Endothelial cell (in vitro differentiated cells): ENCODE results near the gene TBX4. TPM values are rescaled to one million over a fixed set of nuclear protein-coding genes. Genes with fewer than 3 reads are reported as not detected.
A peak's percentile ranks its signal among the peaks of the same experiment; 100 is the strongest.

Experiments
- DNase-seq: peaks from one replicate; pipeline ENCODE4 v3.0.0; 2021; ENCODE audit warnings: low spot score
- H3K27ac Mint-ChIP-seq: one replicate; pipeline ENCODE4 v1.8.0; 2021; ENCODE audit warnings: mixed read lengths, inconsistent platforms; ENCODE audit not compliant: unreplicated experiment
- H3K27me3 Mint-ChIP-seq: one replicate; pipeline ENCODE4 v1.8.0; 2021; ENCODE audit warnings: mild to moderate bottlenecking, moderate library complexity, mixed read lengths, inconsistent platforms; ENCODE audit not compliant: unreplicated experiment
- H3K36me3 Mint-ChIP-seq: one replicate; pipeline ENCODE4 v1.8.0; 2021; ENCODE audit warnings: mild to moderate bottlenecking, low read depth, mixed read lengths, inconsistent platforms; ENCODE audit not compliant: unreplicated experiment
- H3K4me1 Mint-ChIP-seq: one replicate; pipeline ENCODE4 v1.8.0; 2021; ENCODE audit warnings: mild to moderate bottlenecking, mixed read lengths, inconsistent platforms; ENCODE audit not compliant: unreplicated experiment
- H3K4me3 Mint-ChIP-seq: one replicate; pipeline ENCODE4 v1.8.0; 2021; ENCODE audit warnings: mild to moderate bottlenecking, mixed read lengths, inconsistent platforms; ENCODE audit not compliant: unreplicated experiment
- H3K9me3 Mint-ChIP-seq: one replicate; pipeline ENCODE4 v1.8.0; 2021; ENCODE audit warnings: mixed read lengths, inconsistent platforms; ENCODE audit not compliant: unreplicated experiment
- CTCF ChIP-seq: fragments of 200-600 bp; sonication (generic); IDR thresholded peaks from one replicate; pipeline ENCODE4 v1.5.0; 2021; ENCODE audit warnings: antibody characterized with exemption; ENCODE audit not compliant: unreplicated experiment
- long read RNA-seq: library from polyadenylated mRNA; unstranded; transcript quantifications from one replicate; pipeline ENCODE4 v2.0.0, GENCODE V29; 2020; ENCODE audit not compliant: unreplicated experiment
- total RNA-seq: library from RNA; stranded (reverse); fragmentation: NEBNext Ultra II Directional; extraction: Animal tissue kit (Norgen Biotek cat#: 25700); gene quantifications from one replicate; pipeline ENCODE4 v1.2.1, GENCODE V29; 2021; ENCODE audit not compliant: unreplicated experiment

TBX4 gene
- 1.1 TPM for total RNA-seq
- long read RNA-seq = 0 reads

GRCh38 chr17:61452301-61453290, at the start of gene TBX4:
TBX4 (plus strand) TSS chr17:61452422; CDS start chr17:61456491, 4,069 bp downstream.
- H3K4me1 Mint-ChIP-seq = peaks cover 23% of the 10 kb centered on the region
- peaks cover 32% of the 10 kb centered on the region for H3K27me3 Mint-ChIP-seq
- peaks cover 7% of the 10 kb centered on the region for H3K36me3 Mint-ChIP-seq
- peaks cover 3% of the 10 kb centered on the region for H3K9me3 Mint-ChIP-seq
- TF ChIP-seq CTCF = no peak
- peak within 1 kb of the TSS; percentile 47 for H3K4me3 Mint-ChIP-seq
- no peak for DNase-seq
- no peak within 1 kb of the TSS for H3K27ac Mint-ChIP-seq

- TF ChIP-seq CTCF = no peak
- DNase-seq = no peak
- Mint-ChIP-seq H3K27ac (peak overlapping the region; percentile 57), H3K27me3 (peaks cover 48% of the 10 kb centered on the region), H3K4me3 (peak overlapping the region; percentile 77), H3K9me3 (no peaks in the 10 kb centered on the region), H3K36me3 (peaks cover 8% of the 10 kb centered on the region), H3K4me1 (peaks cover 11% of the 10 kb centered on the region)
These were observed 49.0 kb upstream of the TBX4 start for GRCh38 chr17:61402978-61403800.

GRCh38 chr17:61403801-61404662, 48.2 kb upstream of the TBX4 start:
- DNase-seq = no peak
- no peak for TF ChIP-seq CTCF
- peaks cover 46% of the 10 kb centered on the region for H3K27me3 Mint-ChIP-seq
- H3K9me3 Mint-ChIP-seq = no peaks in the 10 kb centered on the region
- peaks cover 5% of the 10 kb centered on the region for H3K4me1 Mint-ChIP-seq
- H3K27ac Mint-ChIP-seq = peak overlapping the region; percentile 57
- no peak overlapping the region for H3K4me3 Mint-ChIP-seq
- peaks cover 3% of the 10 kb centered on the region for H3K36me3 Mint-ChIP-seq

GRCh38 chr17:61404663-61404912, 47.6 kb upstream of the TBX4 start:
- Mint-ChIP-seq H3K36me3 (peaks cover 3% of the 10 kb centered on the region), H3K4me1 (peaks cover 5% of the 10 kb centered on the region), H3K9me3 (no peaks in the 10 kb centered on the region), H3K4me3 (no peak overlapping the region), H3K27me3 (peaks cover 46% of the 10 kb centered on the region), H3K27ac (no peak overlapping the region)
- DNase-seq = no peak
- no peak for TF ChIP-seq CTCF
